ENCODE data around the gene CA6. TPM values are rescaled to one million over a fixed set of nuclear protein-coding genes. Genes with fewer than 3 reads are reported as not detected.

Gene CA6
- total and polyA plus RNA-seq, 12 donors = 0.20 TPM; not detected in 11

DNA sequence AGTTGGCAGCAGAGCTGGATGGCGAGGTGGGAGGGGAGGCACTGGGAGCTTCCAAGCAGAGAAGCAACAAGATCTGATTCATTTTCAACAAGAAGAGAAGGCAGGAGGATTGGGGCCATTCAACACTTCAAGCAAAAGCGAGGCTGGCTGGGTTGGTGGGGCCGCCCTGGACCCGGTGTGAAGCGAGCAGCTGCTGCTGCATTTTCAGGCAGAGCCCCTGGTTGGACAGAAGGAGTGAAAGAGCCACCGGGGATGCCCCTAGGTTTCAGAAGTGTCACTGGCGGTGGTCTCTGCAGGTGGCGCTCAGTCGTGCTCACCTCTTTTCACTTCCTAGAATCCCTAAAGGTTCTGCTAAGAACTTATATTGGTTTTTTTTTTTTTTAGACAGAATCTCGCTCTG lies 62.6 kb downstream of the CA6 start:
- DNase-seq (no peak), ATAC-seq (no peak)
- TF ChIP-seq, protein P1, sequence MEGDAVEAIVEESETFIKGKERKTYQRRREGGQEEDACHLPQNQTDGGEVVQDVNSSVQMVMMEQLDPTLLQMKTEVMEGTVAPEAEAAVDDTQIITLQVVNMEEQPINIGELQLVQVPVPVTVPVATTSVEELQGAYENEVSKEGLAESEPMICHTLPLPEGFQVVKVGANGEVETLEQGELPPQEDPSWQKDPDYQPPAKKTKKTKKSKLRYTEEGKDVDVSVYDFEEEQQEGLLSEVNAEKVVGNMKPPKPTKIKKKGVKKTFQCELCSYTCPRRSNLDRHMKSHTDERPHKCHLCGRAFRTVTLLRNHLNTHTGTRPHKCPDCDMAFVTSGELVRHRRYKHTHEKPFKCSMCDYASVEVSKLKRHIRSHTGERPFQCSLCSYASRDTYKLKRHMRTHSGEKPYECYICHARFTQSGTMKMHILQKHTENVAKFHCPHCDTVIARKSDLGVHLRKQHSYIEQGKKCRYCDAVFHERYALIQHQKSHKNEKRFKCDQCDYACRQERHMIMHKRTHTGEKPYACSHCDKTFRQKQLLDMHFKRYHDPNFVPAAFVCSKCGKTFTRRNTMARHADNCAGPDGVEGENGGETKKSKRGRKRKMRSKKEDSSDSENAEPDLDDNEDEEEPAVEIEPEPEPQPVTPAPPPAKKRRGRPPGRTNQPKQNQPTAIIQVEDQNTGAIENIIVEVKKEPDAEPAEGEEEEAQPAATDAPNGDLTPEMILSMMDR (IDR thresholded peaks at IDR 0.05) = no peak
- Histone ChIP-seq H3K4me3 (no peak overlapping the region), H3K27me3 (no peaks in the 10 kb centered on the region), H3K27ac (no peak overlapping the region), H3K4me1 (peaks cover 0 to 32% (median 6%) of the 10 kb centered on the region in 9 donors), H3K36me3 (no peaks in the 10 kb centered on the region), H3K9me3 (no peaks in the 10 kb centered on the region)
- intact Hi-C loops (cut with DNase I) = loop anchor here in 9 of 10 donors (5.0 to 10.0 kb wide), 4 partner anchors 87 to 187 kb away; no protein-coding TSS in a partner anchor
- WGBS, 2 donors = 96% methylated on average over 10 of the region's 10 CpGs

DNA sequence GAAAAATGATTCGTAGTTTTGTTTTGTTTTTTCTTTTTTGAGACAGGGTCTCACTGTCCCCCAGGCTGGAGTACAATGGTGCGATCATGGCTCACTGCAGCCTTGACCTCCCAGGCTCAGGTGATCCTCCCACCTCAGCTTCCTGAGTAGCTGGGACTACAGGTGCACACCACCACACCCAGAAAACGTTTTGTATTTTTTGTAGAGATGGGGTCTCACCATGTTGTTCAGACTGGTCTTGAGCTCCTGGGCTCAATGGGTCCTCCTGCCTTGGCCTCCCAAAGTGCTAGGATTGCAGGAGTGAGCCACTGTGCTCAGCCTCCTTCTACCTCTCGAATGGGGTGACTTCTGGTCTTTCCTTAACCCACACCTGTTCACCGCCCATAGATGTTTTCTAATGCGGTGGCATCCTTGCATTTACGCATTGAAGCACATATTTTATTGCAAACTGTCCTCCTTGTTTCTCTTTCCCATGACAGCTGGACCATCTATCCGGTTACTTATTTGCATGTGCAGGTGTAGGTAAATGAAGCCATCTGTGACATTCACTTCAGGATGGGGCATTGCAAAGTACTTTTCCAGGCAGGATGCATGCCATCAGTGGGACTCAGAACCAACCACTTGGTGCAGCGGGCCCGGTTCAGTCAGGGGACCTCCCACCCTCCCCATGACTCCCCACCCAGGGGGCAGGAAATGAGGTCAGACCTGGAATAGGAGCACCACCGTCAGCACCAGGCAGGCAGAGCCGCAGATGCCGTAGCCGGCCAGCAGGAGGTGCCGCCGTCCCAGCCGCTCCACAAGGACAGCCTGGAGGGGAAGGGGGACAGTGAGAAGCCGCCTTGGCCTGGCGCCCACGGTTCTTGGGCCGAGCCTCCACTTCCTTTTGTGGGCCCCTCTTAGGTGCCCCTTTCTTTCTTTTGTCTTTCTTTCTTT lies 64.0 kb downstream of the CA6 start:
- ATAC-seq (peak in 6 of 8 donors; percentile 21 to 58 (median 40)), DNase-seq (peak in 1 of 2 donors; percentile 41)
- TF ChIP-seq, protein P1 (IDR thresholded peaks at IDR 0.05) = peak; percentile 29 to 66 (median 52)

GRCh38 chr1:9010781-9011323 lies 65.2 kb downstream of the CA6 start:
- intact Hi-C loops (cut with DNase I) = loop anchor here in 6 of 10 donors (5.0 to 10.0 kb wide), 3 partner anchors 84 to 184 kb away; no protein-coding TSS in a partner anchor

More for the DNA sequence above, 64.0 kb downstream of the CA6 start:
- 61 to 62% methylated on average over 21 of the region's 21 CpGs for WGBS, 2 donors
- no peak overlapping the region for H3K27ac ChIP-seq
- peaks cover 0 to 32% (median 6%) of the 10 kb centered on the region in 9 donors for H3K4me1 ChIP-seq
- intact Hi-C loops (cut with DNase I) = loop anchor here (5.0 to 10.0 kb wide), 4 partner anchors 85 to 185 kb away; no protein-coding TSS in a partner anchor
- no peaks in the 10 kb centered on the region for H3K27me3 ChIP-seq
- no peaks in the 10 kb centered on the region for H3K9me3 ChIP-seq
- no peak overlapping the region for H3K4me3 ChIP-seq
- H3K36me3 ChIP-seq = no peaks in the 10 kb centered on the region

DNA sequence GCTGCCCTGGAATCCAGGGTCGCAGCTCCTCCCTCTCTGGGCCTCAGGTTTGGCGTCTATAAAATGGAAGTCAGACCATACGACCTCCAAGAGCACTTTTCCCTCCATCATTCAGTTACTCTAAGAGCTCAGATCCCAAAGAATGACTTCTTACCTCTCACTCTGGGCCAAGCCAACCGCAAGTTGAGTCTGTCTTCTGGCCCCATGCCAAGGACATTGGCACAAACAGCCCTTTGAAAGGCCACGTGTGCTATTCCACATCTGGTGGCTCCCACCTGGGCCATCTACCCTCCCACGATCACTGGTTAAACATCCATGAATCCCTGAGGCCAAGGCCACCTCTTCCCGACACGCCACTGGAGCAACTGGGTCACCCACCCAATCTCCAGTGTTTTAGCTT lies 68.2 kb downstream of the CA6 start:
- WGBS, 2 donors = 87 to 88% methylated on average over 8 of the region's 8 CpGs
- intact Hi-C loops (cut with DNase I) = loop anchor here in 6 of 10 donors (5.0 to 10.0 kb wide), 3 partner anchors 81 to 181 kb away; no protein-coding TSS in a partner anchor
- ATAC-seq = no peak

More at GRCh38 chr1:9010781-9011323, 65.2 kb downstream of the CA6 start:
- no peaks in the 10 kb centered on the region for H3K9me3 ChIP-seq
- TF ChIP-seq, protein P1 (IDR thresholded peaks at IDR 0.05) = no peak
- peaks cover 0 to 25% (median 6%) of the 10 kb centered on the region in 9 donors for H3K4me1 ChIP-seq
- H3K27ac ChIP-seq = no peak overlapping the region
- DNase-seq = peak; percentile 18 to 44
- no peaks in the 10 kb centered on the region for H3K27me3 ChIP-seq
- peak in 6 of 8 donors; percentile 52 to 81 (median 73) for ATAC-seq
- no peaks in the 10 kb centered on the region for H3K36me3 ChIP-seq
- H3K4me3 ChIP-seq = no peak overlapping the region
- WGBS, 2 donors = 59 to 70% methylated on average over 8 of the region's 8 CpGs

More for the DNA sequence above, 68.2 kb downstream of the CA6 start:
- DNase-seq = no peak
- no peaks in the 10 kb centered on the region for H3K27me3 ChIP-seq
- TF ChIP-seq, protein P1 (IDR thresholded peaks at IDR 0.05) = no peak
- H3K4me3 ChIP-seq = no peak overlapping the region
- H3K4me1 ChIP-seq = peaks cover 0 to 28% (median 7%) of the 10 kb centered on the region in 9 donors
- no peaks in the 10 kb centered on the region for H3K9me3 ChIP-seq
- no peak overlapping the region for H3K27ac ChIP-seq
- H3K36me3 ChIP-seq = no peaks in the 10 kb centered on the region
